GM18868 (cell line): ENCODE results near the gene CD1D.

Experiments used
- ATAC-seq: cut with Tn5 transposase; IDR thresholded peaks from one replicate; pipeline ENCODE4 v1.9.1; 2021; ENCODE audit warnings: mild to moderate bottlenecking, moderate library complexity; ENCODE audit not compliant: unreplicated experiment

The CD1D gene

DNA sequence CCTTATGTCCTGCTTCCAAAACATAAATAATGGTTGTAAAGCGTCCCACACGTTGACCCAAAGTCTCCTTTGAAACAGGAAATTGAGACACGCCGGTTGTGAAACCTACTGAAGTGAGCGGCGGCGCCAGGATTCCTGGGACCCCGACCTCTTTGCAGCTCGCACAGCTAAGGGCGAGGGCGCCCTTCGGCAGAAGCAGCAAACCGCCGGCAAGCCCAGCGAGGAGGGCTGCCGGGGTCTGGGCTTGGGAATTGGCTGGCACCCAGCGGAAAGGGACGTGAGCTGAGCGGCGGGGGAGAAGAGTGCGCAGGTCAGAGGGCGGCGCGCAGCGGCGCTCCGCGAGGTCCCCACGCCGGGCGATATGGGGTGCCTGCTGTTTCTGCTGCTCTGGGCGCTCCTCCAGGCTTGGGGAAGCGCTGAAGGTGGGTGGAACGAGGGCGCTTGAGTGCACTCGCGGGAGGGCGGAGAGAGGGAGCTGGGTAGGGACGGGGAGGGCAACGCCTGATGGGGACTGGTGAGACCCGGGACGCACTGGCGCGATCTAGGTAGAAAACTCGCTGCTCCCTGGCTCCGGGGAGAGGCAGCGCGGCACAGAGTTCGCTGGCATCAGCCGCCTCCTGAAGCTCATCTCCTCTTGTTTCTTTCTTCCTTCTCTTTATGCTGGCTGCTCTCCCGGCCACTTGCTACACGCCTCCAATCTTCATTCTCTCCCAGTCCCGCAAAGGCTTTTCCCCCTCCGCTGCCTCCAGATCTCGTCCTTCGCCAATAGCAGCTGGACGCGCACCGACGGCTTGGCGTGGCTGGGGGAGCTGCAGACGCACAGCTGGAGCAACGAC is at the start of gene CD1D:
CD1D (plus strand) TSS at position 155 of the 836 bp plus-strand sequence; CDS start at position 362, 207 bp downstream.
- ATAC-seq, result no peak

GRCh38 chr1:158131217-158131616 is 49.5 kb upstream of the CD1D start:
- ATAC-seq, result no peak

GRCh38 chr1:158140764-158141192 is 39.9 kb upstream of the CD1D start:
- no peak for ATAC-seq

GRCh38 chr1:158145173-158145719 is 35.4 kb upstream of the CD1D start:
- ATAC-seq, result no peak

DNA sequence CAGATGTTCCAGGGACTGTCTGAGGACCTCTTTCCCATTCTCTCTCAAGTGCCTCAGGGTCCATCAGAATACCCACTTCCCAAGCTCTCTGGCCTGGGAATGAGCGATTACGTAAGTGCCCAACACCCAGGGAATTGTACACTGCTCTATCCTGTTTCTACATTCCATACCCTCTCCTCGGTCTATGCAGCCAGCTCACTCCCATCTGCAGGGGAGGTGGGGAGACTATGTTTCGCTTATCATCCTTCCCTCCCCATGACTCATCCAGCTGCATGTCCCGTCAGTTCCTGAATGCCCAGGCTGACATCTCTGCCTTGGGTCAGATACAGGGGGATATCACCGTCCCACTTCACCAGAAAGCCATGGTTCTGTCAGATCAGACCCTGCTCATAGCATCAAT is 34.5 kb upstream of the CD1D start:
- no peak for ATAC-seq

GRCh38 chr1:158146739-158147138 is 34.0 kb upstream of the CD1D start:
- ATAC-seq, result no peak

DNA sequence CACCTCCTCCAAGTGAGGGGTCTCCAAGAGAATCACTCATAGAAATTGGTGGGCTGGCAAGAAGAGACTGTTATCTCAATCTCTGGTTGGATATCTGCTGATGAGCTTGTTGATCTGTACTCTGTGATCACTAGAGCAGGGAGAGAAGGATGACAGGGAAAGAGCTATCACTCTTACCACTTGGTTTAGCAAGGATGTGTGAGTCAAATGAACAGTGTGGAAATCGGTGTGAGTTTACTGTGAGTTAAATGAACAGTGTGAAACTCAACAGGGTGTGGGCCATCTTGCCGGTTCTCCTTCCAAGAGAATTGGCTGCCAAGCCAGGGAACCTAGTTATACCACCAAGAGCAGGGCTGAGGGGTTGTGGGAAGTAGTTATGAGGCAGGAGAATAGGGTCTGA is 33.3 kb upstream of the CD1D start:
- ATAC-seq, result no peak

- ATAC-seq, result no peak
Measured at GRCh38 chr1:158147869-158148268, 32.8 kb upstream of the CD1D start.

DNA sequence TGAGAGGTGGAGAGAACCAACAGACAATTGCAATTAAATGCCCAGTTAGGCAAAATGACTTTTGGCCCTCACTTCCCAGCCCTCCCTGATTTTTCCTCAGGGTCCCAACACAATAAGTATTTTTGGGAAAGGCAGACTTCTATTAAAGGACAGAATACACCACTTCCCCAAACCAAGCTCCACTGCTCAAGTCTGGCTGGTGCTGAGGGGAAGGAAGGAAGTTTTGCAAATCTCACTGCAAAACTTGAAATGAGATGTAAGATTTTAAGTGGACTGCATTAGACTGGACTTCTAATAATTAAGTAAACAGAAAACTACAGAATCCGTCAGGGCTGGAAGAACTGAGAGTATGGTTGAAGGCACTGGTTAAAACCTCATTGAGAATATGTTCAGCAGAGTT is 32.2 kb upstream of the CD1D start:
- no peak for ATAC-seq

- ATAC-seq, result peak; percentile 9
Measured at GRCh38 chr1:158149175-158149574, 31.5 kb upstream of the CD1D start.

GRCh38 chr1:158149577-158150269 is 31.0 kb upstream of the CD1D start:
- ATAC-seq, result peak; percentile 81

- ATAC-seq, result no peak
Measured at GRCh38 chr1:158150523-158150922, 30.2 kb upstream of the CD1D start.

GRCh38 chr1:158153179-158153578 is 27.5 kb upstream of the CD1D start:
- ATAC-seq, result no peak

- no peak for ATAC-seq
Measured at GRCh38 chr1:158153746-158154444, 26.8 kb upstream of the CD1D start.

GRCh38 chr1:158154501-158154900 is 26.2 kb upstream of the CD1D start:
- no peak for ATAC-seq

- ATAC-seq, result no peak
Measured at GRCh38 chr1:158155673-158156072, 25.0 kb upstream of the CD1D start.

DNA sequence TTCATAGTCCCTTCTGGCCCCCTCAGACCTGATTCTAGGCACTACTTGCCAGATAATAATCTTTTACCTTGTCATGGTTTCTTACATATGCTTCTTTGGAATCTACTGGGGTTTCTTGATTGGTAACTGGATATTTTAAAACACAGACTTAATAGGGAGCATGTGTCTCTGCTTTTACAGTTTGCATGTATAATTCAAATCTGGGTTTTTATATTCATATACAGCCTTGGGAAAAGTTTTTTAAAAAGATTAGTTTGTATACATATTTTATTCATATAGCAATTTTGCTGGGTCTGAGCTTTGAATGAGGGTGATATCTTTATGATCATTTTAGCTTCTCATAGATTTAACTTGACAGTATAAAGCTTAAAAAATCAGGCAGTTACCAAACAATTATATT is 21.1 kb upstream of the CD1D start:
- ATAC-seq, result no peak

- ATAC-seq, result no peak
Measured at GRCh38 chr1:158161446-158161845, 19.2 kb upstream of the CD1D start.

GRCh38 chr1:158163000-158163947 is 17.4 kb upstream of the CD1D start:
- ATAC-seq, result peak; percentile 99

- no peak for ATAC-seq
Measured at GRCh38 chr1:158169105-158169504, 11.6 kb upstream of the CD1D start.
